ENCODE measurements around the gene NUCKS1. TPM values are rescaled to one million over a fixed set of nuclear protein-coding genes. Genes with fewer than 3 reads are reported as not detected.

The NUCKS1 gene
- total RNA-seq, 1 donor from 2014 or later: 203 TPM

DNA sequence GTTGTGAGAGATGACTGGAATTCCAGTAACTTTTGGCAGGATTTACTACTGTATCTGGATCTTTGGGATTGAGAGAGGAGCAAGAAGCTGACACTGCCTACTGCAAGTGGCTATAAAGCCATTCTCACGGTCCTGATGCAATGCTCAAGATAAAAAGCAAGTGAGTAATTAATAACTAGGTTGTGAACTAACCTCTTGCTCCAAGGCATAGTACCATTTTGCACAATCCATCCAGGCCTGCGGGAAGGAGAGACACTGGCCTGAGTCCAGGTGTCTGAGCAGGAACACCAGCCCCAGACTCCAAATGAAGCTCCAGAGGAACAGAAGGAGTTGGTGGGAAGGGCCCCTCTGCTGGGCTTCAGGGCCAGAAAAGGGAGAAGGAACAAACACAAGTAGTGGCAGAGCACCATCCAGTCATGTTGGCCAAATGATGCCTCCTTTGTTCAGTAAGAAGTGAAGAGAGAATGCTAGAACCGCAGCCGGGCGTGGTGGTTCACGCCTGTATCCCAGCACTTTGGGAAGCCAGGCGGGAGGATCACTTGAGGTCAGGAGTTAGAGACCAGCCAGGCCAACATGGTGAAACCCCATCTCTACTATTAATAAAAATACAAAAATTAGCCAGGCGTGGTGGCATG lies 59.7 kb downstream of the NUCKS1 start:
- no peaks in the 10 kb centered on the region for H3K4me1 Mint-ChIP-seq (ENCODE audit: low read depth)

DNA sequence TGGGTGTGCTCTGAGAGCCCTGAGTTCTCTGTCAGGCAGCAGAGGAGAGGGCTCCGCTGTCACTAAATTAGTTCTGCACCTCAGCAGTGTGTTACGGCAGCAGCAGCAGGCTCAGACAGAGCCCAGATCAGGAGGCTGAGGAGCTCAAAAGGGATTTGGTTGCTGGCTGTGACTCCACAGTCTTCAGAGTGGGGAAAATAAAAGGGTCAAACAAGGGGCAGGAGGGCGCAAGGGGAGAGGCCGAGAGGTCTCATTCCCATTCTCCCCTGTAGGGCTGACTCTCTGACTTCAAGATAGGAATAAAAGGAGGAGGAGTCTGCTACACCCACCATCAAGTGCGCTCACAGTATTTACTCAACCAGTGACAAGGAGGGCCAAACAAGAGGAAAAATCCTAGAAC lies 60.5 kb downstream of the NUCKS1 start:
- H3K9me3 Mint-ChIP-seq (ENCODE audit: low read depth): no peaks in the 10 kb centered on the region
- no peak overlapping the region for H3K27ac Mint-ChIP-seq (ENCODE audit: unreplicated experiment)
- H3K36me3 Mint-ChIP-seq (ENCODE audit: low read depth): no peaks in the 10 kb centered on the region
- no peaks in the 10 kb centered on the region for H3K4me1 Mint-ChIP-seq (ENCODE audit: low read depth)
- DNase-seq (ENCODE audit: low spot score): peak; percentile 19
- TF ChIP-seq, protein P1, sequence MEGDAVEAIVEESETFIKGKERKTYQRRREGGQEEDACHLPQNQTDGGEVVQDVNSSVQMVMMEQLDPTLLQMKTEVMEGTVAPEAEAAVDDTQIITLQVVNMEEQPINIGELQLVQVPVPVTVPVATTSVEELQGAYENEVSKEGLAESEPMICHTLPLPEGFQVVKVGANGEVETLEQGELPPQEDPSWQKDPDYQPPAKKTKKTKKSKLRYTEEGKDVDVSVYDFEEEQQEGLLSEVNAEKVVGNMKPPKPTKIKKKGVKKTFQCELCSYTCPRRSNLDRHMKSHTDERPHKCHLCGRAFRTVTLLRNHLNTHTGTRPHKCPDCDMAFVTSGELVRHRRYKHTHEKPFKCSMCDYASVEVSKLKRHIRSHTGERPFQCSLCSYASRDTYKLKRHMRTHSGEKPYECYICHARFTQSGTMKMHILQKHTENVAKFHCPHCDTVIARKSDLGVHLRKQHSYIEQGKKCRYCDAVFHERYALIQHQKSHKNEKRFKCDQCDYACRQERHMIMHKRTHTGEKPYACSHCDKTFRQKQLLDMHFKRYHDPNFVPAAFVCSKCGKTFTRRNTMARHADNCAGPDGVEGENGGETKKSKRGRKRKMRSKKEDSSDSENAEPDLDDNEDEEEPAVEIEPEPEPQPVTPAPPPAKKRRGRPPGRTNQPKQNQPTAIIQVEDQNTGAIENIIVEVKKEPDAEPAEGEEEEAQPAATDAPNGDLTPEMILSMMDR (IDR thresholded peaks at IDR 0.05): no peak
- no peak overlapping the region for H3K4me3 Mint-ChIP-seq (ENCODE audit: unreplicated experiment)
- no peaks in the 10 kb centered on the region for H3K27me3 Mint-ChIP-seq (ENCODE audit: low read depth)

More for the DNA sequence above, 59.7 kb downstream of the NUCKS1 start:
- H3K9me3 Mint-ChIP-seq (ENCODE audit: low read depth): no peaks in the 10 kb centered on the region
- H3K36me3 Mint-ChIP-seq (ENCODE audit: low read depth): no peaks in the 10 kb centered on the region
- peak; percentile 25 for DNase-seq (ENCODE audit: low spot score)
- H3K27ac Mint-ChIP-seq (ENCODE audit: unreplicated experiment): no peak overlapping the region
- TF ChIP-seq, protein P1 (IDR thresholded peaks at IDR 0.05): no peak
- no peaks in the 10 kb centered on the region for H3K27me3 Mint-ChIP-seq (ENCODE audit: low read depth)
- H3K4me3 Mint-ChIP-seq (ENCODE audit: unreplicated experiment): no peak overlapping the region

DNA sequence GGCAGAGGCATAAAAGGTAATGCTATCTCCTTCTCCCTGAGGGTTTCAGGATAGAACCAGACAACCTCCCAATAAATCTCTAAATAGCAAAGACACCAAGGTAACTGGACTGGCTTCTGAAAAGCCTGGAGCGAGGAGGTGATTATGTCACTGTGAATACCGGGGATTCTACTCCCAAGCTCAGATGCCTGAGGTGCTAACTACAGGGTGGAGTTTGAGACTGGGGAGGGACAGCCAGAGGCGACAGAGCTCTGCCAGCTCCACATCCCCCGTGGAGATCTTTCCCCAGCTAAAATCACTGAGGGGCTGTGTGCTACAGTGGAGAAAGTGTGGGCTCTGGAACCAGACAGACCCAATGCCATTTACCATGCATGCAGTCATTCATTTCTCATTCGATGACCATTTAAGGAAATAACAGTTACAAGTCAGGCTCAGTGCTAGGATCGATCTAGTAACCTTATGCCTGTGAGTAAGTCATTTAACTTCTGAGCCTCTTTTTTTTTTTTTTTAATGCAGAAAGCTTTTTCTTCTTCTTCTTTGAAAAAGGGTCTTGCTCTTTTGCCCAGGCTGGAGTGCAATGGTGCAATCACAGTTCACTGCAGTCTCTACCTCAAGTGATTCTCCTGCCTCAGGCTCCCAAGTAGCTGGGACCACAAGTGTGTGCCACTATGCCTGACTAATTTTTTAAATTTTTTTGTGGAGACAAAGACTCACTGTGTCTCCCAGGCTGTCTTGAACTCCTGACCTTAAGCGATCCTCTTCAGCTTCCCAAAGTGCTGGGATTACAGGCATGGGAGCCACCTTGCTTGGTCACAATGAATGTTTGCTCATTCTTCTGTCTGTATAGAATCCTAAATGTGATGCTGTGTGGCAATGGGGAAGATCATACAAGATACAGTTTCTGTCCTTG lies 61.6 kb downstream of the NUCKS1 start:
- Mint-ChIP-seq H3K27me3 (ENCODE audit: low read depth) (no peaks in the 10 kb centered on the region), H3K4me3 (ENCODE audit: unreplicated experiment) (no peak overlapping the region), H3K9me3 (ENCODE audit: low read depth) (no peaks in the 10 kb centered on the region), H3K36me3 (ENCODE audit: low read depth) (no peaks in the 10 kb centered on the region), H3K4me1 (ENCODE audit: low read depth) (no peaks in the 10 kb centered on the region), H3K27ac (ENCODE audit: unreplicated experiment) (no peak overlapping the region)
- TF ChIP-seq, protein P1 (IDR thresholded peaks at IDR 0.05): no peak
- peak; percentile 3 for DNase-seq (ENCODE audit: low spot score)

DNA sequence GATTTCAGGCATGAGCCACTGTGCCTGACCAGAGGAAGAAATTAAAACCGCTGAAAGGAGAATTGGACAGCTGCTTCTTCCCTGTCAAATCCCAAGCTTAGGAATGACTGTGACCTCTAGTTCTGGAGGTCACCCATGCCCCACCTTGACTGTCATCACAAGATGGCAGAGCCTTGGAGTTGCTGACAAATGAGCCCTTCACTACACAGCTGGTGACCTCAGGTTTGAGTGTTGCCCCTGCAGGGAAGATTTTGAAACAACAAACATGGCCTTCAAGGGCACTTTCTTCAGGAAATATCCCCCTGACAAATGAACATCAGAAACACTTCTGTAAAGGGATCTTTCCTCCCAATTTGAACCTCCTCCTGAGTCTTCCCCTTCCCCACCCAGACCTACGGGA lies 62.7 kb downstream of the NUCKS1 start:
- Mint-ChIP-seq H3K4me1 (ENCODE audit: low read depth) (no peaks in the 10 kb centered on the region), H3K9me3 (ENCODE audit: low read depth) (no peaks in the 10 kb centered on the region), H3K27me3 (ENCODE audit: low read depth) (no peaks in the 10 kb centered on the region), H3K27ac (ENCODE audit: unreplicated experiment) (no peak overlapping the region), H3K36me3 (ENCODE audit: low read depth) (no peaks in the 10 kb centered on the region), H3K4me3 (ENCODE audit: unreplicated experiment) (no peak overlapping the region)
- TF ChIP-seq, protein P1 (IDR thresholded peaks at IDR 0.05): no peak
- DNase-seq (ENCODE audit: low spot score): peak; percentile 10

DNA sequence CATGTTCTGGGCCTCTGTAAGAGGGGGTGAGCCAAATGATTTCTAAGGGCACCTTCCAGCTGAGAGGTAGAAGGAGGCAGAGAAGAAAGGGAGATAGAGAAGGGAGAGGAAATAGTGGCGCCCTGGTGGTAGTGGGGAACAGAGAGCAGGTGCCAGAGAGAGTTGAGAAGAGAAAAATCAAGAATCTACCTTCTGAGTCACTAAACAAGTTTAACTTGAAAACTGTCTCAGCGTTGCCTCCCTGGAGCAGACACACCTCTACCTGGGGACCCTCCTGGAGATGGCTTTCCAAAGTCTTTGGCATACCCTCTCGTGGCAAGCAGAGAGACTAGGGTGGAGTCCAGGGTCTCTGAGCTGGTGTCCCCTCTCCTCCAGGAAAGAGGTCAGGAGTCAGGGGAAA lies 68.6 kb downstream of the NUCKS1 start:
- Mint-ChIP-seq H3K27me3 (ENCODE audit: low read depth) (no peaks in the 10 kb centered on the region), H3K4me1 (ENCODE audit: low read depth) (peaks cover 21% of the 10 kb centered on the region), H3K27ac (ENCODE audit: unreplicated experiment) (no peak overlapping the region), H3K9me3 (ENCODE audit: low read depth) (no peaks in the 10 kb centered on the region), H3K4me3 (ENCODE audit: unreplicated experiment) (no peak overlapping the region), H3K36me3 (ENCODE audit: low read depth) (no peaks in the 10 kb centered on the region)
- TF ChIP-seq, protein P1 (IDR thresholded peaks at IDR 0.05): no peak
- no peak for DNase-seq (ENCODE audit: low spot score)

Measured in chondrocyte (in vitro differentiated cells).